Fibroblast of peridontal ligament (primary cell): ENCODE measurements around the gene ABCC8.

Experiments used
- DNase-seq: peaks from one replicate; pipeline ENCODE4 v3.0.0-alpha.2; 2010; ENCODE audit errors: extremely low read depth

The ABCC8 gene

DNA sequence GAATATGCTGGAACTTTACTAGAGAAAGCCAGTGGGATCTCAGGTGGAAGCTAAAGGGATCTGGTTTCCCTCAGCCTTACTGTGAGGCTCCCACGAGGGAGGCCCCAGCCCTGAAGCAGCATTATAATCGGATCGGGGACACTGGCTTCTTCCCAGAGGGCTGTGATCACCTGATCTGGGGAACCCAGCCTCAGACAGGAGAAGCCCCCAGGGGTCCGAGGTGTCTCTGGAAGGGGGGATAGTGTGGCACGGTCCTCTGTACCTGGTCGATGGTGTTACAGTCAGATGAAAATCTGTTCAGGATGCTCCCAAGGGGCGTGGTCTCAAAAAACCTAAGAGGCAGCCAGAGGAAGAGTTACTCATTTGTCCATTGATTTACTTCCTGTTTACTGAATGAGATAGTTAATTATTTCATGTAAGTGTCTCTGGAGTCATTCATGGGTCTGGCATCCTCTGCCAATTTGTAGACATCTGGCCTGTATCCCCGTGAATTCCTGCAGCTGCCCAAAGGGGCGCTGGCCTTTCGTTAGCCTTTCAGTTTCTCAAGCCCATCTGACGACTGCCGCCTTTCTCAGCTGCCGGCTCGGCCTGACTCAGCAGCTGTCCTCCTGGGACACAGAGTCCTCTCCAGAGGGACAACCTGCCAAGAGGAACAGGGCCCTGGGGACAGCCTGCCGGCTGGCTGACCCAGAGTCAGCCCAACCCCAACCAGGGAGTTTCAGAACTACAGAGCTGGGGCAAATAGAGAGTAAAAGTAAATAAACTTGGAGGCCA is 71.2 kb downstream of the ABCC8 start:
- peak; percentile 33 for DNase-seq

DNA sequence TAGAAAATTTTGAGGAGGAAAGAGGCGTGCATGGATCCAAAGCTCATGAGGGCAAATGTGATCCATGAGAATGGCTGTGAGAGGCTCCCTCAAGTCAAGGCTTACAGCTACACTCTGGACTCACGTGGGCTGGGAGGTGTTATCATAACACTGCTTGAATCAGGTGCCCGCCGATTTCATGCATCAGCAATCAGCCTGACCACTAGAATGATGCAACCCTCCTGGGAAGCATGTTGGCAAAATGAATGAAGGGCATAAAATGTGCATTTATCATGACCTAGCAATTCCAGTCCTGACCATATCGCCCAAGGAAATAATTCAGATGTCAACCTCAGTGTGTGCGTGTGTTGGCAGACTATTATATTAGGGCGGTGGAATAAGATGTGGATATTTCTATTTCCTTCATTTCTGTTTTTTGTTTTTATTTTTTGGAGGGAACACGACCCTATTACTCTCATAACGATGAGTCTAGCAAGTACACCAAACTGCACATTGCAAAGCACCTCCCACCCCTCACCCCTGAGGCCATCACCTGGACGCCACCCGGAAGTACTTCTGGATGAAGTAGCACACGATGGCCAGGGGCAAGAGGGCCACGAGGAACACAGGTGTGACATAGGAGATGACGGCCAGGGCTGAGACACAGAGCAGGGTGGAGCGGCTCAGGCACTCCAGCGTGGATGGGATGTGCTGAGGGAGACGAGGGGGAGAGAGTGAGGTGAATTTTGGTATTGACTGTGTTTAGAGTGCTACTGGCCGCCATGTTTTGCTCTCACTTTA is 72.5 kb downstream of the ABCC8 start:
- peak; percentile 26 for DNase-seq

DNA sequence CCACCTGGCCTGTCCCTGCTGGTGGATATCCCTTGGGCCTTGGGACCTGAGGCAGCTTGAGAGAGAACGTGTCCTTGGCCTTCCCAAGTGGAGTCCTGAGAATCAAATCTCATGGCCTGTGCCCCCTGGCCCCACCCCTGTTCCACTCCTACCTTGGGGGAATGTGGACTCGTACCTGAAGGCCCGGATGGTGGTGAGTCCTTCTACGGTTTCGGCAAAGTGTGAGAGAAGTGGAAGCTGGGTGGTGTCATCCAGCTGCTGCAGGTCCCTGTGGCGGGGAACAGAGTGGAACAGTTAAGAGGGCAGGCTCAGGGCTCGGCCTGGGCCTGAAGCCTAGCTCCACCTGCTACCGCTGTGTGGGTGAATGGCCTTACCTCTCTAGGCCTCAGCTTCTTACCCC is 74.2 kb downstream of the ABCC8 start:
- no peak for DNase-seq

DNA sequence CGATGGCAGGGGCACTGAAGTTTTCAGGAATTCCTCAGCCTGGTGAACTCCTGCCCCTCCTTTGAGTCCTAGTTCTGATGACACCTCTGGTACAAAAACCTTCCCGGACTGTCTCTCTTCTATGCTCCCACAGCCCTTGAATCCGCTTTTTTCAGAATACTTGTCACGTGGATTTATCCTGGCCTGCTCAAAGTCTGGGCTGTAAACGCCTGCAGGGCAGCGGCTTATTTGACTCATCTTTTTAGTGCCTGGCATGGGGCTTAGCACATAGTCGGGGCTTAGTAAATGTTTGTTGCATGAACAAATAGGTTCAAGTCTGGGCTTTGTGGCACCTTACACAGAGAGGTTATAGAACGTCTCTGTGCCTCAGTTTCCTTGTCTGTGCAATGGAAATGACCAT is 74.8 kb downstream of the ABCC8 start:
- no peak for DNase-seq

DNA sequence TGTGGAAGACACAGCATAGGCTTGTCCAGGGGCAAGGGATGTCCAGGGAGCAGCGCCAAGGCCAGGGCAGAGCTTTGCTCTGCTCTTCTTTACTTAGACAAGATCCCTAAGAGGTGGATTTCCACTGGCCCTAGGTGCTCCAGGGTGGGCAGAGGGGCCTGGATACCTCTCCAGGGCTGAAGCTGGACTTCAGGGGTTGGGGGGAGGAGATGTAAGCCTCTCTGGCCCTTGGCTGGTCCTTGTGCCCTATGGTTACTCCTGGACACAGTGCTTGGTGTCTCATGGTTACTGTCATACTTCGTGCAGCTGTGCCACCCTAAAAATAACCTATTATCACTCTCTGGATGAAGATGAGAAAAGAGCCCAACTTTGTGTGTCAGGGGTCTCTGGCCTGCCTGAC is 75.3 kb downstream of the ABCC8 start:
- DNase-seq: no peak

DNA sequence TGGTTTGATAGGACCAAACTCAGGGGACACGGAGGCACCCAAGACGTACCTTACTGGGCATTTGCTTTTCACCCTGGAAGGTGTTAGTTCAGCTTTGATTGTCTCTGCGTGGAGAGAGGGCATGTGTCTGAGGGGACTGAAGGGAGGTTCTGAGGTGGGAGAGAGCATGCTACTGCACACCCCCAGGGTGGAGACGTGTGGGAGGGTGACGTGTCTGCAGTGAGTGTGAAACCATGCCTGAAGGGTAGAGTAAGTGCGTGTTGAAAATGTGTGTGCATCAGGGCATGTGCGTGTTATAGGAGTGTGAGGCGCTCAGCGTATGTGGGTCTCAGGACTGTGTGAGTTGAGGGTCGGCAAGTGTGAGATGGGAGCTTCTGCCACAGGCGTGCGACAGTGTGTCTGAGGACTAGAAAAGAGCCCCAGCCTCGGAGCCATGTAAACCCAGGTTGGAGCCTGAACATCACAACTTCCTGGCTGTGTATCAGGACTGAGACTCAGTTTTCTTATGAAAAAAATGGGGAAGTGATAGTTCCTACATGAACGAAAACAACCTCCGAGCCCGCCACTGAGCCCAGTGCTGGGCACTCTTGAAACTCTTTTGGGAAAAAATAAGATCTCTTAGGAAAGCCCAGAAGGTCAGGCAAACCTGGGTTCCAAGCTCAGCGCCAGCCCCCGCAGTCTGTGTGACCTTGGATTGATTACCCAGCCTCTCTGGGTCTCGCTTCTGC is 76.4 kb downstream of the ABCC8 start:
- DNase-seq: no peak

DNA sequence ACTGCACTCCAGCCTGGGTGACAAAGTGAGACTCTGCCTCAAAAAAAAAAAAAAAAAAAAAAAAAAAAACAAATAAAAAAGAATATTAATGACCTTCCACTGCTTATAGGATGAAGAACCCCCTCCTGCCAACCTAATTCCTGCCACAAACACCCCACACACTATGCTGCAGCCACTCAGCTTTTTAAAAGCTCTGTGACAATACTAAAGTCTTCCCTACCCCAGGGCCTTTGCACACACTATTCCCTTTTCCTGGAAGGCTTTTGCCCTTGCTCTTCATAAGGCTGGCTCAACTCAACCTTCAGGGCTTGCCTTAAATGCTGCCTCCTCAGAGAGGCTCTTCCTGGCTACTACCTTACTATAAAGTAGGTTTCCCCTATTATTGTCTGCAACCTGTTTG is 77.4 kb downstream of the ABCC8 start:
- DNase-seq: no peak

DNA sequence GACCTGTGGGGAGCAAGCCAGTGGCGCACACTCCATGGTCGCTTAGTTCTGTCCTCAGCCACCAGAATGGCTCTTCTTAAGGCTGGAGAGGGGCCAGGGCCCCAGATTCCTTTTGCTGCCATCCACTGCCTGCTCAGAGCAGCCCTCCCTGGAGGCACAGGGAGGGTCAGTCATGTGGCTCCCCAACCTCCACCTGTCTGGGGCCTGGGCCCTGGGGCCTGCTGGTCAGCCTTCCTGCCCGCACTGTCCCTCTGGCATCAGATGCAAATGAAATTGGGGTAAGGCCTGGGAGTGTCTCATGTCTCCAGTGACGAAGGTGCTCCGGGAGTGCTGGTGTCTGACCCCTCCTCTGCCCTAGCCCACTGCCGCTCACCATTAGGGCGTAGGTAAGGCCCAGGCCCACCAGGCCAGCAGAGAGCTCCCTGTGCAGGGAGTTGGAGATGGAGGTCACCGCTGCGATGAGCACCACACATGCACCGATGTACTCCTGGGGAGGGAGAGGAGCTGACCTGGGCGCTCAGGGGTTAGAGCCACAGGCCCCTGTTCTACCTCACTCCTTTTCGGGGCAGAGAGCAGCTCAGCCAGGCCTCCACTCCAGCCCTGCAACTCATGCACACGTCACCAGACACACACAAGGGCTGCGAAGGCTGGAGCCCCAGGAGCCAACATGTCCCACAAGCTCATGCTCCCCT is 79.2 kb downstream of the ABCC8 start:
- no peak for DNase-seq

DNA sequence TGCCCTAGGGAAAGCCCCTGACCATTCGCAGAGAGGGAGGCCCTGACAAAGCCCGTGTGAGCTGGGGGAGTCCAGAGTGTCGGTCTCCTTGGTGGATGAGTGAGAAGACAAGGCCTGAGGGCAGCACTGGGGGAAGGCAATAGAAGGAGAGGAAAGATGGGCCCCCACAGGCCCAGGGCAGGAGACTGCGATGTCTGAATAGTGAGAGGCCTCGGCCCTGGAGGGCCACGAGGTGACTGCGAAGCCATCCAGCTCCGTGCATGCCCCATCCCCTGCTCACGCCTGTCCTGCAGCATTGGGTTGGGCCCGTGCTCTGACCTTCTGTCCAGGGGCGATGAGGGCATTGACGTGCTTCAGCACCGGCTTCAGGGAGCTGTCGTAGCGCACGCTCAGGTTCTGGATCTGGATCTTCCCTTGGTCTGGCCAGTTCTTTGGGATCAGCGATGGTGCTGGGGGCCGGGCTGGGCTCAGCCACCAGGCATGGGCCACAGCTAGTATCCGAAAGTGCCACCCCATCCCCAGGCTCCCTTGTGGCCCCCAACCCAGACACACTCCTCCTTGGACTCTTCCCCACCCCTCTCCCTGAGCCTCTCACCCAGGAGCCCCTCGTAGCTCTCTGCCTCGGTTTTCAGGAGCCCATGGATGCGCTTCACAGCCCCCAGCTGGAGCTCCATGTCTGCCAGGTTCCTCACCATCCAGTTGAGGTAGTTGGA is 79.9 kb downstream of the ABCC8 start:
- no peak for DNase-seq

DNA sequence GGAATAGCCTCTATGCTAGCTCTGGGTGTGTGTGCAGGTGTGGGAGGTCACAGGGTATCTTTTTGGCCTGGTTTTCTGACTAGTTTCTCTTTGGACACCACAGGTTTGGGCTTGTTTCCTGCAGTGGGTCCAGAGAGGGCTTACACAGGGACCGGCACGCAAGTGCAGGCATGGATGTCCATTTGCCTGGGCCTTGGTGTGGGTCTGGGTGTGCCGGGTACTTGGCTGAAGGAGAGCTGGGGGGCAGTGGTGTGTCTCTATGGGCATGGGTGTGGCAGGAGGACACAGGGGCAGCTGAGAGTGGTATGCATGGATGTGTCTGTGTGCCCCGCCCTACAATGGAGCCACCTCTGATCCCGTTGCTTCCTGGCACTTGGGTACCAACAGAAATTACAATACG is 80.7 kb downstream of the ABCC8 start:
- no peak for DNase-seq

DNA sequence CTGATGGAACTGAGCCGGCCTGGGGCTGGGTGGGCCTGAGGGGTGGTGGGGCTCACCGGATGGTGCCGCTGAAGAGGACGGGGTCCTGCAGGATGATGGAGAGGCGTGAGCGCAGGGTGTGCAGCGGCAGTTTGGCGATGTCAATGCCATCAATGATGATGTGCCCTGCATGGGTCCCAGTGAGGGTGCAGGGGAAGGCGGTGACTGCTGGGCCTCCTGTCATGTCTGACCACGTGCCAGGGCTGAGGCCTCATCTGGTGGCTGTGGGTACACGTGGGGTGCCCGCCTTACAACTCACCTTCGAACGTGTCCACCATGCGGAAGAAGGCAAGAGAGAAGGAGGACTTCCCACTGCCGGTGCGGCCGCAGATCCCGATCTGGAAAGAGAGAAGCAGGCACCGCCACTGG is 81.1 kb downstream of the ABCC8 start:
- DNase-seq: no peak

DNA sequence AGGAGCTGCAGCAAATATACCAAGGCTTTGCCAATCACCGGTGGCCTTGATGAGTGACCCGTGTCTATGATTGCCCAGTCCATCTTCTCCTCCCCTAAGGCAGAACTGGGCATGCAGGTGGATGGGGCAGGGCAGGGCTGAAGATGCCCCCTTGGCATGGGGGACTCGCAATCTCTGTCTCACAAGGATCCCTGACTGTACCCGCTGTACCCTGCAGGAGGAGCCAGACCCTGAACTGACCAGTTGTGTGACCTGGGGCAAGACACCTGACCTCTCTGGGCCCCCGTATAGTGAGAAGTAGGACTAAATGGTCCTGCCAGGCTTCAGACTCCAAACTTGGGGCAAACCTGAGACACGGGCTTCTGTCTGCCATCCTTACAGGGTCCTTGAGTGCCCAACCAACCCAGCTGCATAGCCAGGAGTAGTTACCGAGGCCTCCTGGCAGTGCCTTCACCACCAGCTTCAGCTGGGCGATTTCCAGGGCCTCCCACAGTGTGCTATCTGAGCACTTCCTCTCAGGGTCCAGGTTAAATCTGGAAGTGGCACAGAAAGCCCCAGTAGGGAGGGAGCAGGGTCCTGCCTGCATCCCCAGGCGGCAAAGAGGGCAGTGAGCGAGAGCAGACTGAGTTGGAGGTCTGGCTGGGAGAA is 81.8 kb downstream of the ABCC8 start:
- DNase-seq: no peak

DNA sequence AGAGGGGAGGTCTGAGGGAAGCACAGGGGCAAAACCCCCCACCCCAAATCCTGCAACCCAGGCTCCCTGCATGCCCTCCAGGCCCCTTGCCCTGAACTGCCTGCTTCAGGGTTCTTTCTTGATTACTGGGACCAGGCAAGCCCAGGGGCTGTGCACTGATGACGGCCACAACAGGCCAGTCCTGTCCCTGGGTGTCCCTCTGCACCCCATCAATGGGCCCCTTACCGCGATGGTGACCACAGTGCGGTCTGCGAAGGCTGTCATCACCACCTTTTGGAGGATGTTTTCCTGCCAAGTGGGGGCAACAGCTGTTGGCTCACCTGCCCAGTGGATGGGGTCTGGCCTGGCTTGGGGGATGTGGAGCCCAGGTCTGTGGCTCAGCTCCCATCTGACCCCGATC is 83.2 kb downstream of the ABCC8 start:
- DNase-seq: no peak

DNA sequence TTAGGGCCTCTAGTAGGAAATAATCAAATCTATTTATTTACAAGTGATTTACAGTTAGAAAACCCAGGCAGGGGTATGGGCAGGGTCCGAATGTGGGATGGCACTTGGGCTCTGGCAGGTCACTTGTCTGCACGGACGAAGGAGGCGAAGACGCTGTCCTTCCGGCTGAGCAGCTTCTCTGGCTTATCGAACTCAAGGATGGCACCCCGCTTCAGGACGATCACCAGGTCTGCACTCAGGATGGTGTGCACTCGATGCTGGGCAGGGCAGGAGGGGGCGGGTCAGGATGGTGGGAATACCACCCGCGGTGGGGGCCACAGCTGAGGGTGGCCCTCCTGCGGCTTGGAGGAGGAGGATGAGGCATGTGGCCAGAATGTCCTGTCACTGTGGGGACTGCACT is 83.8 kb downstream of the ABCC8 start:
- no peak for DNase-seq

DNA sequence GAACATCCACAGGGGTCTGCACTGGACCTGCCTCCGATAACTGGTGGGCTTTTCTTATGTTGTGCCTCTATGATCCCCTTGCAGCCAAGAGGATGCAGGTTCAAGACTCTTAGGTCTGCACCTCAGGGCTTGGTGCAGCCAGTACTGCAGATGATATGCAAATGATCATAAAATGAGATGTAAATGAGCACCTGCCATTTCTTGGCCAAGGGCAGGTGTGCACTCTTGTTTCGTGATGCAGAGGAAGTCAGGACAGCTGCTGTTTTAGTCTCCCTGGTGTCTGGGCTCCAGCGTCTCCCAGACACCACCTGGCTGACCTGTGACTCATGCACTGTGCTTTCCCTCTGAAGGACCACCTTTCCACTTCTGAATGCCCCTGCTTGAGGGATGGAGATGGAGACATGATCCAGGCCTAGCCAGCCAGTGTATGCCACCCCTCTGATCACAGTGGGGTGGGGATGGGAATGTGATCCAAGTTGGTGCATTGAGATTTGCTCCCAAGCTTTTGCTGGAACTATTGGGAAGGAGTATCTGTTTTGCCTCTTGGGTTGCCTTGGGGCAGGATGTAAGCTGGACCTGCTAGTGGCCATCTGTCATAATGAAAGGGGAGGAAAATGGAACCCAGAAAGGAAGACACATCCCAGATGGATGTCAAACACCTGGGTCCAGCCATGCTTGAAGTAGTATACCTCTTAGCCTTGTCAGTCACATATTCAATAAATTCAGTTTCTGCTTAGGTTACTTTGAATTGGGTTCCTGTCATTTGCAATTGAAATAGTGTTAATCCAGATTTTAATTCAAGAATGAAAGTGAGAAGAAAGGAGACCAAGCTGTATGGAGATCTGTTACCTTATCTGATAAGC is 84.9 kb downstream of the ABCC8 start:
- DNase-seq: no peak

DNA sequence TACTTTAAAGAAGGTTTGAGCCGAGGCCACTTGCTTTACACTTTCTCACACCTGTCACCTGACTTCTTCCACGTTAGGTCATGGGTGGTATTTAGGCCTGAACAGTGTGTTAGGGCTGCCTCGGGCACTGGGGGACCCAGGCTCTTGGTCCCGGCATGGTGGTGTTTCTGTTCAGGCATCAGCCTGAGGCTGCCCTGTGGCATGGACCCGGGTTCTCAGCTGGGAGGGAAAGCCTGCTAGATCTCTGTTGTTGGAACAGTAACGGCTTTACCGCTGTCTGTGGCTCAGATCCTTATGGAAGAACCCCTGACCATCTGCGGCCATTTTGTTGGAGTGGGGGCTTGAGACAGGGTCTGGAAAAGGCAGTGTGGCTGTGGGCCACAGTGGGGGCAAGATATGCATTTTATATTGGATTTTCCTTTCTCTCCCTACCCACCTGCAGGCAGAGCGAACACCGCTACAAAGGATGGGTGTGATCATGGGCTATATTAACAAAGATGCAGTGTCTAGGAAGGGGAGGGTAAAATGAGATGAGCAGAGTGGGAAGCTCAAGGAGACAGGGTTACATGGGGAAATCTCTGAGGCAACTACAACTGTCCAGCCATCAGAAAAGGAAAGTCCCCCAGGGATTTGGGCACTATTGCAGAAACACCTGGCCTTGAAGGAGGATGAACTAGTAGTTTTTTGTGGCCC is 86.5 kb downstream of the ABCC8 start:
- no peak for DNase-seq

DNA sequence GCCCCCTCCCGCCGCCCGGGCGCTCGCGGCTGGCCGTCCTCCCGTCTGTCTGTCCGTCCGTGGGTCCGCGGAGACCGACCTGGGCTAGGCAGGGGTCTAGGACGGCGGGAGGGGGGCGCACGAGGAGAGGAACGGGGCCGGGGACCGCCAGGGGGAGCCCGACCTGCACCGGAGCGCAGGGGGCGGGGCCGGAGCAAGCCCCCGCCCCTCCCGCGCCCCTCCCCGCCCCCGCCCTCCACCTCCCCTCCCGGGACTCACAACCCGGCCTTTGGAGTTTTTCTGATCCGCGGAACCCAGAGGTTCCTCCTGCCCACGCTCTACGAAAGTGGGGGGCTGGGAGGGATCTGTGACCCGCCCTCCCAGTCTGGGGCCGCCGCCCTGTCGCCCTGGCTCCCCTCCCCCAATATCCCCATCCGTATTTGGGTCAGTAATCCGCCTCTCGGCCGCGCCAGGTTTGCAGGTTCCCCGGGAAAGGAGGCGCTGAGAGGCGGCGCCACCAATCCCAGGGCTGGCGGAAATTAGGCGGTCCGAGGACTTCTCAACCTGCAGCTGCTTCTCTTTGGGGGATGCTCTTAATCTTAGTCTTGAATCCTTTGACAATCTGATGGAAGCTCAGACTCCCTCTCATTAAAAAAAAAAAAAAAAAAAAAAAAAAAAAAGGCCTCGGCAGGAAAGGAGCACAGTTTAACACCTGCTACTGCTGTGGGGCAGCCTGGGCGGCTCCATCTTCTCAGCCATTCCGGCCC is 87.3 kb downstream of the ABCC8 start:
- no peak for DNase-seq

DNA sequence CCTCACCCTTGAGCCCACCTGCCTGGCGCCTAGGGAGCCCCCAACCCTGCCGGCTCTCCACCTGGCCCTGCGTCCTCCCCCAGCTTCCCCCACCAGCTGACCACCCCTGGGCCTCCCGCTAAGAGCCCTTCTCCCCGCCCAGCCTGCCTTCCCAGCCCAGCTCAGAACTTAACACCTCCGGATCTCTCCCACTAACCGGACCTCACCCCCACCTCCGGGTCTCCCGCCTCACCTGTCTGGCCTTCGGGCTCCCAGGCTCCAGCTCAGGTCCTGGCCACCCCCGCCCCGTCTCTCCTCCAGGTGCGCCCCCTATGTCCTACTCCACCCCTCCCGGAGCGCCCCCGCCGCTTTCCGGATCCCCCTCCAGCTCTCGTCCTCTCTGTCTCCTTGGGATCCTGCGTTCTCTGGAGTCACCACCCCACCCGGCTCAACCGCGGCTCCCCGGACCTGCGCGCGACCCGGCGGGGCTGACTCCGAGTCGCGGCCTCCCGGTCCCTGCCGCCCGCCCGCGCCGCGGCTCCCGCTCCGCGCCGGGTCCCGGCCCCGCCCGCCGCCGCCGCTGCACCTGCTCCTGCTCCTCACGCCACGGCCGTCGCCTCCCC is 87.9 kb downstream of the ABCC8 start, which contains the start of gene KCNJ11:
Gene KCNJ11 (minus strand): TSS at position 51 of the 602 bp plus-strand sequence. CDS start 568 bp downstream, outside the sequence.
- no peak for DNase-seq
